Measurements from ENCODE around the gene SHC4. TPM values are rescaled to one million over a fixed set of nuclear protein-coding genes. Genes with fewer than 3 reads are reported as not detected.

The SHC4 gene
- total and polyA plus RNA-seq, 9 of the 15 experiments (the other 6 are each of a cell fraction or from before 2014, with no cell fraction given): 0.43 to 1.2 (median 0.67) TPM

GRCh38 chr15:48851956-48852355 lies 111.8 kb downstream of the SHC4 start (continued):
- TF ChIP-seq BCOR (IDR thresholded peaks at IDR 0.05) (0 out of 2 replicates have a peak, but pooled peaks have one; percentile 21), ZNF57 (CRISPR knock-in tag; IDR thresholded peaks at IDR 0.05) (no peak), TCF3 (CRISPR knock-in tag; IDR thresholded peaks at IDR 0.05) (peak; percentile 81), MEIS2 (IDR thresholded peaks at IDR 0.05; ENCODE audit: partially characterized antibody) (peak; percentile 11), RBM39 (optimal IDR thresholded peaks at IDR 0.05; ENCODE audit: low read depth, low read length) (no peak), CTBP1 (IDR thresholded peaks at IDR 0.05; ENCODE audit: borderline replicate concordance) (peak; percentile 36; the same call in 1 of the 2 replicates), FOXA3 (CRISPR knock-in tag; conservative IDR thresholded peaks at IDR 0.05 in 1 of 2, IDR thresholded peaks at IDR 0.05 in 1 of 2) (peak; percentile 60 to 97; a peak in 3 of 4 replicates), NR3C1 (CRISPR knock-in tag; IDR thresholded peaks at IDR 0.05) (no peak), EP300 (IDR thresholded peaks at IDR 0.05; ENCODE audit: low read length) (peak; percentile 78), BRF1 (IDR thresholded peaks at IDR 0.05; ENCODE audit: borderline replicate concordance, extremely low read depth, insufficient read length) (no peak), FOXM1 (IDR thresholded peaks at IDR 0.05; ENCODE audit: low read depth) (peak; percentile 74), FOXM1 (CRISPR knock-in tag; IDR thresholded peaks at IDR 0.05; ENCODE audit: low read depth) (no peak), LEF1 (IDR thresholded peaks at IDR 0.05) (peak; percentile 43; the same call in 1 of the 2 replicates), MAFG (tag; conservative IDR thresholded peaks at IDR 0.05) (peak; percentile 39; the same call in 1 of the 2 replicates), NFIC (IDR thresholded peaks at IDR 0.05) (peak; percentile 72), GATA2 (CRISPR knock-in tag; IDR thresholded peaks at IDR 0.05) (peak; percentile 34; the same call in 1 of the 2 replicates), ZMIZ1 (IDR thresholded peaks at IDR 0.05; ENCODE audit: low read depth in 2 of 2, low read length in 2 of 2) (peak in 1 of 2 experiments; percentile 72; a peak in 1 of 4 replicates)
- TF ChIP-seq, protein P1, sequence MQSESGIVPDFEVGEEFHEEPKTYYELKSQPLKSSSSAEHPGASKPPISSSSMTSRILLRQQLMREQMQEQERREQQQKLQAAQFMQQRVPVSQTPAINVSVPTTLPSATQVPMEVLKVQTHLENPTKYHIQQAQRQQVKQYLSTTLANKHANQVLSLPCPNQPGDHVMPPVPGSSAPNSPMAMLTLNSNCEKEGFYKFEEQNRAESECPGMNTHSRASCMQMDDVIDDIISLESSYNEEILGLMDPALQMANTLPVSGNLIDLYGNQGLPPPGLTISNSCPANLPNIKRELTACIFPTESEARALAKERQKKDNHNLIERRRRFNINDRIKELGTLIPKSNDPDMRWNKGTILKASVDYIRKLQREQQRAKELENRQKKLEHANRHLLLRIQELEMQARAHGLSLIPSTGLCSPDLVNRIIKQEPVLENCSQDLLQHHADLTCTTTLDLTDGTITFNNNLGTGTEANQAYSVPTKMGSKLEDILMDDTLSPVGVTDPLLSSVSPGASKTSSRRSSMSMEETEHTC (IDR thresholded peaks at IDR 0.05): no peak
- TF ChIP-seq, protein P2, sequence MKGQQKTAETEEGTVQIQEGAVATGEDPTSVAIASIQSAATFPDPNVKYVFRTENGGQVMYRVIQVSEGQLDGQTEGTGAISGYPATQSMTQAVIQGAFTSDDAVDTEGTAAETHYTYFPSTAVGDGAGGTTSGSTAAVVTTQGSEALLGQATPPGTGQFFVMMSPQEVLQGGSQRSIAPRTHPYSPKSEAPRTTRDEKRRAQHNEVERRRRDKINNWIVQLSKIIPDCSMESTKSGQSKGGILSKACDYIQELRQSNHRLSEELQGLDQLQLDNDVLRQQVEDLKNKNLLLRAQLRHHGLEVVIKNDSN (CRISPR knock-in tag; IDR thresholded peaks at IDR 0.05): no peak
- TF ChIP-seq, protein P3, sequence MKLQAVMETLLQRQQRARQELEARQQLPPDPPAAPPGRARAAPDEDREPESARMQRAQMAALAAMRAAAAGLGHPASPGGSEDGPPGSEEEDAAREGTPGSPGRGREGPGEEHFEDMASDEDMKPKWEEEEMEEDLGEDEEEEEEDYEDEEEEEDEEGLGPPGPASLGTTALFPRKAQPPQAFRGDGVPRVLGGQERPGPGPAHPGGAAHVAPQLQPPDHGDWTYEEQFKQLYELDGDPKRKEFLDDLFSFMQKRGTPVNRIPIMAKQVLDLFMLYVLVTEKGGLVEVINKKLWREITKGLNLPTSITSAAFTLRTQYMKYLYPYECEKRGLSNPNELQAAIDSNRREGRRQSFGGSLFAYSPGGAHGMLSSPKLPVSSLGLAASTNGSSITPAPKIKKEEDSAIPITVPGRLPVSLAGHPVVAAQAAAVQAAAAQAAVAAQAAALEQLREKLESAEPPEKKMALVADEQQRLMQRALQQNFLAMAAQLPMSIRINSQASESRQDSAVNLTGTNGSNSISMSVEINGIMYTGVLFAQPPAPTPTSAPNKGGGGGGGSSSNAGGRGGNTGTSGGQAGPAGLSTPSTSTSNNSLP (IDR thresholded peaks at IDR 0.05; ENCODE audit: borderline replicate concordance, low read depth, low read length): peak; percentile 36; the same call in 1 of the 2 replicates

Measured in K562 (cell line).